GM21526 (cell line): ENCODE data around the gene CARD8.
"Not testable (repeated sequence)": the region's sequence is repeated elsewhere in the genome, so short reads cannot be mapped to it uniquely, and the experiment has no call there.

ENCODE experiments used
- ATAC-seq: cut with Tn5 transposase; IDR thresholded peaks from one replicate; pipeline ENCODE4 v1.9.1; 2021; ENCODE audit warnings: moderate library complexity; ENCODE audit not compliant: unreplicated experiment, low FRiP score

CARD8 gene

GRCh38 chr19:48255376-48256303, at the start of gene CARD8:
Gene CARD8 (minus strand): TSS chr19:48255912. CDS start chr19:48241020, 14,892 bp downstream.
- peak; percentile 50 for ATAC-seq

DNA sequence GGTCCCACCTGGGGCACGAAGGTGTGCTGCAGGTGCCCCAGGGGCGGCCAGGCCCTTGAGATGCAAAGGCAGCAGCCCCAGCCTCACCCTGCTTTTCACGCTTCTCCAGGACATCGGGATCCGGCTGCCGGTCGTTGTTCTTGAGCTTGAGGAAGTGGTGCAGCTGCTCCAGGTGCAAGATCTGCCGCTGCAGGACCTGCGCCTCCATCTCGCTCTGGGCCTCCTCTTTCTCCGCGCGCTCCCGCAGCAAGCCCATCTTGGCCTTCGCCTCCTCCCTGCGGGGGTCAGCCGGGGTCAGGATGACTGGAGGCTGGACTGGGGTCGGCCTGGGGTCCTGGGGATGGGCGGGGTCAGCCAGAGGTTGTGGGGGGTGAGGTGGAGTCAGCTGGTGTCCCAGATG, 48.2 kb upstream of the CARD8 start:
- ATAC-seq: no peak

GRCh38 chr19:48303367-48303766, 47.7 kb upstream of the CARD8 start:
- ATAC-seq: no peak

DNA sequence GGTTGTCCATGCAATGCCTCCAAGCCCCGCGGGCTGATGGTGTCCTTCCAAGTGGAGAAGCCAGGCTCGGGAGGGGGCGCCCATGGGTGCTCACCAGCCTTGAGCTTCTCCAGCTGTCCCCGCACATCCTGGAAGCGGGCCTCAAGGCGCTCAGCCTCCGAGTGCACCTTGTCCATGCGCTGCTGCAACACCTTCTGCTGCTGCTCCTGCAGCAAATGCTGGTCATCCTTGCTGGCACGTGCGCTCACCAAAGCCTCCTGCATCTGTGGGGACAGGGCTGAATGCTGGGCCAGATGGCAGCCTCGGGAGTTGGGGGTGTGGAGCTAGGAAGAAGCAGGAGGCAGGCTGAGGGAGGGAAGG, 46.9 kb upstream of the CARD8 start:
- ATAC-seq: no peak

GRCh38 chr19:48301886-48302599, 46.3 kb upstream of the CARD8 start:
- ATAC-seq: no peak

GRCh38 chr19:48297975-48298374, 42.3 kb upstream of the CARD8 start:
- no peak for ATAC-seq

DNA sequence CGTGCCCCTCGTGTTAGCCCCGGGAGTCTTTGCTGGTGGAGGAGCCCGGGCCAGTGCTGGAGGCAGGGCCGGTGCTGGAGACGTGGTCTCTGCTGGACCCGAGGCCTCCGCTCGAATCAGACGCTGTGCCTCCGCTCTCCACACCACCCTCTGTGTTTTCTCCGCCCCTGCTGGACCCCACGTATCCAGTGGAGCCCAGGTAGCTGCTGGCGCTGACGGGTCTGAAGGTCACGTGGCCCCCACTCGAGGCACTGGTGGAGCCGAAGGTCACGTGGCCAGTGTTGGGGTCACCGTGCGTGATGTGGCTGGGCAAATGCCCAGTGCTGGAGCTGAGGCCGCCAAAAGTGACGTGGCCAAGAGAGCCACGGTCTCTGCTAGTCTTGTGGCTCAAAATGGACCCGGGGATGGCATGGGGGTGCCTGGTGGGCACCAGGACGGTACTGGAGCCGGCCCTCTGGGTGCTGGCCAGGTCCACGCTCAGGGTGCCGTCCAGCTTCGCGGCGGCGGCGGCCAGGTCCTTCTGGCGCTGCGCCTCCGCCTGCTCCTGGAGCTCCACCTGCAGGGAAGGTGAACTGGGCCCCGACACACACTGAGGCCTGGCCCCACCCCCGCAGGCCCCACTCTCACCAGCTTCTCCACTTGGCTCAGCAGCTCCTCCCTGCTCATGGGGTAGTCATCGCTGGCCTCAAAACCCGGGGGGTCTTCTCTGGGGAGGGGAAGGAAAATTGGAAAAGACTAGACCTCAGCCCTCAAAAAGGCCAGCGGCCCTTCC, 41.4 kb upstream of the CARD8 start:
- no peak for ATAC-seq

GRCh38 chr19:48295458-48295857, 39.7 kb upstream of the CARD8 start:
- ATAC-seq: no peak

GRCh38 chr19:48292798-48293197, 37.1 kb upstream of the CARD8 start:
- no peak for ATAC-seq

DNA sequence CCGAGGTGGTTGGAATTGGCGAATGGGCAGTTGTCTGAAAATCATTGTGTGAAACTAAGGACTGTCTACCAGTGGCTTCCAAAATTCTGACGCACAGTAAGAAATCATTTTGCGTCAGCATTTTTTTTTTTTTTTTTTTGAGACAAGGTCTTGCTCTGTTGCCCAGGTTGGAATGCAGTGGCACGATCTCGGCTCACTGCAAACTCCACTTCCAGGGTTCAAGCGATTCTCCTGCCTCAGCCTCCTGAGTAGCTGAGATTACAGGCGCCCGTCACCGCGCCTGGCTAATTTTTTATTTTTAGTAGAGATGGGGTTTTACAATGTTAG, 35.7 kb upstream of the CARD8 start:
- ATAC-seq: not testable (repeated sequence)

- no peak for ATAC-seq
Observed at GRCh38 chr19:48290771-48291488, 35.2 kb upstream of the CARD8 start.

DNA sequence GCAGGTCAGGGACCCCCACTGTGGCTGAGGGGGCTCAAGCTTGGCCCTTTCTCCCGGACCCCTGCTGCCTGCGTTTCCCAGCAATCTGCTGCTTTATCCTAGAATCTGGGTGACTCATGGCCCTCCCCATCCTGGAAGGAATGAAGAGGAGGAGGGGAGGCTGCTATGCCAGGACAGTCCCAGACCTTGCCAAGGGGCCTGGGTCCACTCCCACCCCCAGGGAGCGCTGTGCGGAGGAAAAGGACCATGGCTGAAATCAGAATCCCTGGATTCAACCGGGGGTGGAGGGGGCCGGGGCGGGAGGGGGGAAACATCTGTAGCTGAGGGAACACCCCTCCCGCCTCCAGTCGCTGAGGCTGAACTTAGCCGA, 34.7 kb upstream of the CARD8 start:
- no peak for ATAC-seq

DNA sequence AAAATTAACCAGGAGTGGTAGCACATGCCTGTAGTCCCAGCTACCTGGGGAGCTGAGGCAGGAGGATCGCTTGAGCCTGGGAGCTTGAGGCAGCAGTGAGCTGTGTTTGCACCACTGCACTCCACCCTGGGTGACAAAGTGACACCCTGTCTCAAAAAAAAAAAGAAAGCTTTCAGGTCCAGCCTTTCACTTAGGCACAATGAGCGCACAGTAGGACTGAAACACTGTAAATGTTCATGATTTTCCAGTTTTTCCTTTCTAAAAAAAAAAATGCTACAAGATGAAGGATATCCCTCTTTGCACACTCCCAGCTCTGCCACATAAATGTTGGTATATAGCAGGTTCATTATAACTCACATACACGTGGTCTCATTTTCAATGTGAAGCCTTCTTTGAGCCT, 32.0 kb upstream of the CARD8 start:
- ATAC-seq: no peak

DNA sequence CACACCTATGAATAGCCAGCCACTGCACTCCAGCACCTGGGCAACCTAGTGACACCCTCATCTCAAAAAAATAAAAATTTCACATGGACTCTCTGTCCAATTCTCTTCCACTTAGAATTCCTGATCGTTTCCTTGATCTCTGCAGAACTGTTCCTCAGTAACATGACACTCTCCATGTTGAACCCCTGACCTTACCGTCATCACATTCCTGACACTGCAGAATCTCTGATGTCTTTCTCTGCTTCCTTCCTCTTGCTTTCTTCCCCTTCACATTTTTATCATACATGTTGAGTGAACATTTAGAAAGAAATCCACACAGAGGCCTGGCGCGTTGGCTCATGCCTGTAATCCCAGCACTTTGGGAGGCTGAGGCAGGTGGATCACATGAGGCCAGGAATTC, 29.2 kb upstream of the CARD8 start:
- no peak for ATAC-seq

- no peak for ATAC-seq
Observed at GRCh38 chr19:48283908-48284307, 28.2 kb upstream of the CARD8 start.

- no peak for ATAC-seq
Observed at GRCh38 chr19:48279747-48280146, 24.0 kb upstream of the CARD8 start.

- no peak for ATAC-seq
Observed at GRCh38 chr19:48274938-48275337, 19.2 kb upstream of the CARD8 start.

DNA sequence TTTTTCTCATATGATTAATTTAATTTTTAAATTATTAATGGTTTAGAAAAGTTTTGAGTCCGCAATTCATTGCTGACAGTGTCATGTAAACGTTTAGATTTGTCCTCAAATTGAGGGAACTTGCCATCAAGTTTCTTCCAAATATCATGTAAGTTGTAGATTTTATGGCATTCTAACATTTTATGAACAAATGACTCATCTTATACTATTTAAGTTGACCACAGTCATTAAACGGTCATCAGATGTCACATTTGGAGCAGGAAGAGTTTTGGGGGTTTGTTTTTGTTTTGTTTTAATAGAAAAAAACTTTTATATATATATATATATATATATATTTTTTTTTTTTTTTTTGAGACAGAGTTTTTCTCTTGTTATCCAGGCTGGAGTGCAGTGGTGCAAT, 18.5 kb upstream of the CARD8 start:
- ATAC-seq: no peak

DNA sequence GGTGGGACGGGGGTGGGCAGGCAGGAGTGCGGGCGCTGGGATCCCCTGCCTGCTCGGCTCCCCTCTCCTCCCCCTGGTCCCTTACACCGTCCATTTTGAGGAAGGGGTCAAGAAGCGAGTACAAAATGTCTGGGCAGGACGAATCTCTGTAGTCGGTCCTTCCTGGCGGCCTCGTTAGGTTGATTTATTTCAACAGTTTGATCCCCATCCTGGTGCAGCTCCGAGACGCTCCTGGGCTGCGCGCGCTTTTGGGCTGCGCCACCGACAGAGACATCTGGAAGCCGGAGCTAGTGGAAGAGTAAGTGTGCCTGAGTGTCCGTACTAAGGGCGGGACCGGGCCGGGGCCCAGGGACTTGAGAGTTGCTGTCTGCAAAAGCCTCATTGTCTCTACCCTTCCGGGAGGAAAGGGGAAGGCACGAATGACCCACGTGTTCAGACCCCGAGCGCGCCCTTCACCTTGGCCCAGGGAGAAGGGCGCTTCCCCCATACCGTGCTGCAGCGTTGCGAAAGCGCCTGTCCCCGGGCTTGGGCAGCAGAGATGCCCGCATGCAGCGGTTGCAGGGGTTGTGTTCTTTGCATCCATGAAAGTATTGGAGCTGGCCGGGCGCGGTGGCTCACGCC, 15.9 kb upstream of the CARD8 start:
- ATAC-seq: no peak

GRCh38 chr19:48269617-48270026, 13.9 kb upstream of the CARD8 start:
- ATAC-seq: not testable (repeated sequence)
